ENCODE results near the gene TSKU. TPM values are rescaled to one million over a fixed set of nuclear protein-coding genes. Genes with fewer than 3 reads are reported as not detected.
A peak's percentile ranks its signal among the peaks of the same experiment; 100 is the strongest.

TSKU gene
- total and polyA plus RNA-seq, 2 experiments from 2014 or later, result 11.7 to 31.1 TPM

DNA sequence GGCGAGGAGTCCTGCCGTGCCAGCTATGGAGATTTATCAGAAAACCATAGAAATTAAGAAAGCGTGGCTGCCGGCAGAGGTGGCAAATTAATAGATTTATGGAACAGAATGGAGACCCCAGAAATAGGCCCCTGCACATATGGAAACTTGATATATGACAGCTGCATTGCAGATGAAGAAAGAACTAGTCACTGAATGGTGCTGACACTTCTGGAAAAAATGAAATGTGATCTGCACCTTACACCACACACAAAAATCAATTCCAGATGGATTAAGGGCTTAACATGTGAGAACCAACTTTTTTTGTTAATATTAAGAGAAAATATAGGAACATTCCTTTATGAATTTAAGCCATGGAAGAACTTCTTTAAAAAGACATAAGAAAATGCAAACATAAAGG is 40.3 kb upstream of the TSKU start (continued):
- TF ChIP-seq, protein P1, sequence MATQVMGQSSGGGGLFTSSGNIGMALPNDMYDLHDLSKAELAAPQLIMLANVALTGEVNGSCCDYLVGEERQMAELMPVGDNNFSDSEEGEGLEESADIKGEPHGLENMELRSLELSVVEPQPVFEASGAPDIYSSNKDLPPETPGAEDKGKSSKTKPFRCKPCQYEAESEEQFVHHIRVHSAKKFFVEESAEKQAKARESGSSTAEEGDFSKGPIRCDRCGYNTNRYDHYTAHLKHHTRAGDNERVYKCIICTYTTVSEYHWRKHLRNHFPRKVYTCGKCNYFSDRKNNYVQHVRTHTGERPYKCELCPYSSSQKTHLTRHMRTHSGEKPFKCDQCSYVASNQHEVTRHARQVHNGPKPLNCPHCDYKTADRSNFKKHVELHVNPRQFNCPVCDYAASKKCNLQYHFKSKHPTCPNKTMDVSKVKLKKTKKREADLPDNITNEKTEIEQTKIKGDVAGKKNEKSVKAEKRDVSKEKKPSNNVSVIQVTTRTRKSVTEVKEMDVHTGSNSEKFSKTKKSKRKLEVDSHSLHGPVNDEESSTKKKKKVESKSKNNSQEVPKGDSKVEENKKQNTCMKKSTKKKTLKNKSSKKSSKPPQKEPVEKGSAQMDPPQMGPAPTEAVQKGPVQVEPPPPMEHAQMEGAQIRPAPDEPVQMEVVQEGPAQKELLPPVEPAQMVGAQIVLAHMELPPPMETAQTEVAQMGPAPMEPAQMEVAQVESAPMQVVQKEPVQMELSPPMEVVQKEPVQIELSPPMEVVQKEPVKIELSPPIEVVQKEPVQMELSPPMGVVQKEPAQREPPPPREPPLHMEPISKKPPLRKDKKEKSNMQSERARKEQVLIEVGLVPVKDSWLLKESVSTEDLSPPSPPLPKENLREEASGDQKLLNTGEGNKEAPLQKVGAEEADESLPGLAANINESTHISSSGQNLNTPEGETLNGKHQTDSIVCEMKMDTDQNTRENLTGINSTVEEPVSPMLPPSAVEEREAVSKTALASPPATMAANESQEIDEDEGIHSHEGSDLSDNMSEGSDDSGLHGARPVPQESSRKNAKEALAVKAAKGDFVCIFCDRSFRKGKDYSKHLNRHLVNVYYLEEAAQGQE (IDR thresholded peaks at IDR 0.05; ENCODE audit: unreplicated experiment), result no peak

DNA sequence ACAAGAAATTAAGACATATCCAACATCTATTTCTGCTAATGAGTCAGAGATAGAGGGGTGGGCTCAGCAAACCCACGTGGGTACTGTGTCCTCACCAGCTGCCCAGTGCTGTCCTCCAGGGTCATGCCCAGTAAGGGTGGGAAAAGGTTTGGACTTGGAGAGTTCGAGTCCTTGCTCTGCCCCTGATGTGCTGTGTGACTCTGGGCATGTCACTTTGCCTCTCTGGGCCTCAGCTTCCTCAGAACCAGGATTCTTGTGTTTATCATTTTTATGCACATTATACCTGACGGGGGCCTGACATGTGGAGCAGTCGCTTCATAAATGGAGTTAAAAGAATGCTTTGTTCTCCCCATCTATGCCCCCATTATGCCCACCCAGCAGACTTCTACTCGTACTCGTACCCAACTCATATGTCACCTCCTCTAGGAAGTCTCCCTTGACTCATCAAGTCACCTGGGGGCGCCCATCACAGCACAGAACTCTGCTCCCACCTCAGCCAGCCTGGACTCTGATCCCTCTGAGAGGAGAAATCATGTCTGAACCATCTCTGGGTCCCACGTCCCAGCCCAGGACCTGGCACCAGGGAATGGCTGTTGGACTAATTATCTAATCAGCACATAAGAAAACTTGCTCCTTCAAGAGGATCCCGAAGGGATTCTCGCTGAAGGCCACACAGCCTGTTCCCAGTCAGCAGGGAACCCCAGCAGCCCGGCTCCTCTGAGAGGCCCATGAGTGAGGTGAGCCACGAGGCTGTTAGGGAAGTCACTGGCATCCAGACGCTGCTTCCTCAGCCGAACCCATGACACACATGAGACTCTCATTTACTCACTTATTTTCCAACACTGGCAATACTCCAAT is 38.7 kb upstream of the TSKU start:
- Histone ChIP-seq H3K9me2 (ENCODE audit: insufficient read depth) (no peaks in the 10 kb centered on the region), H3K4me3 (no peak overlapping the region), H3K36me3 (ENCODE audit: insufficient read depth) (no peaks in the 10 kb centered on the region), H3K4me2 (no peak overlapping the region), H3K27ac (ENCODE audit: low read depth) (no peak overlapping the region), H2AFZ (no peak overlapping the region), H4K20me1 (replicated peaks; ENCODE audit: insufficient read depth) (no peaks in the 10 kb centered on the region), H3K79me2 (replicated peaks; ENCODE audit: insufficient read depth) (no peaks in the 10 kb centered on the region), H3F3A (replicated peaks; ENCODE audit: low read depth) (no peaks in the 10 kb centered on the region), H3K4me1 (ENCODE audit: insufficient read depth) (no peaks in the 10 kb centered on the region; the same call in 1 of the 2 replicates), H3K27me3 (ENCODE audit: insufficient read depth) (no peaks in the 10 kb centered on the region)
- peaks cover 6% of the 10 kb centered on the region for H3K27me3 Mint-ChIP-seq (ENCODE audit: insufficient read depth, low read depth, poor library complexity)
- H3K4me3 Mint-ChIP-seq, result no peak overlapping the region
- H3K9me3 Mint-ChIP-seq, result no peaks in the 10 kb centered on the region
- ATAC-seq, result peak; percentile 41
- H3K36me3 Mint-ChIP-seq (ENCODE audit: low read depth), result no peaks in the 10 kb centered on the region
- DNase-seq (ENCODE audit: low spot score), result no peak
- TF ChIP-seq, protein P2, sequence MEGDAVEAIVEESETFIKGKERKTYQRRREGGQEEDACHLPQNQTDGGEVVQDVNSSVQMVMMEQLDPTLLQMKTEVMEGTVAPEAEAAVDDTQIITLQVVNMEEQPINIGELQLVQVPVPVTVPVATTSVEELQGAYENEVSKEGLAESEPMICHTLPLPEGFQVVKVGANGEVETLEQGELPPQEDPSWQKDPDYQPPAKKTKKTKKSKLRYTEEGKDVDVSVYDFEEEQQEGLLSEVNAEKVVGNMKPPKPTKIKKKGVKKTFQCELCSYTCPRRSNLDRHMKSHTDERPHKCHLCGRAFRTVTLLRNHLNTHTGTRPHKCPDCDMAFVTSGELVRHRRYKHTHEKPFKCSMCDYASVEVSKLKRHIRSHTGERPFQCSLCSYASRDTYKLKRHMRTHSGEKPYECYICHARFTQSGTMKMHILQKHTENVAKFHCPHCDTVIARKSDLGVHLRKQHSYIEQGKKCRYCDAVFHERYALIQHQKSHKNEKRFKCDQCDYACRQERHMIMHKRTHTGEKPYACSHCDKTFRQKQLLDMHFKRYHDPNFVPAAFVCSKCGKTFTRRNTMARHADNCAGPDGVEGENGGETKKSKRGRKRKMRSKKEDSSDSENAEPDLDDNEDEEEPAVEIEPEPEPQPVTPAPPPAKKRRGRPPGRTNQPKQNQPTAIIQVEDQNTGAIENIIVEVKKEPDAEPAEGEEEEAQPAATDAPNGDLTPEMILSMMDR (conservative IDR thresholded peaks at IDR 0.05; ENCODE audit: low read depth in 2 of 2), result peak in 1 of 2 experiments; percentile 46; a peak in 2 of 4 replicates
- TF ChIP-seq, protein P3, sequence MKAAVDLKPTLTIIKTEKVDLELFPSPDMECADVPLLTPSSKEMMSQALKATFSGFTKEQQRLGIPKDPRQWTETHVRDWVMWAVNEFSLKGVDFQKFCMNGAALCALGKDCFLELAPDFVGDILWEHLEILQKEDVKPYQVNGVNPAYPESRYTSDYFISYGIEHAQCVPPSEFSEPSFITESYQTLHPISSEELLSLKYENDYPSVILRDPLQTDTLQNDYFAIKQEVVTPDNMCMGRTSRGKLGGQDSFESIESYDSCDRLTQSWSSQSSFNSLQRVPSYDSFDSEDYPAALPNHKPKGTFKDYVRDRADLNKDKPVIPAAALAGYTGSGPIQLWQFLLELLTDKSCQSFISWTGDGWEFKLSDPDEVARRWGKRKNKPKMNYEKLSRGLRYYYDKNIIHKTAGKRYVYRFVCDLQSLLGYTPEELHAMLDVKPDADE (IDR thresholded peaks at IDR 0.05), result no peak
- no peak for TF ChIP-seq JUNB (IDR thresholded peaks at IDR 0.05; ENCODE audit: unreplicated experiment)
- peaks cover 16% of the 10 kb centered on the region for H3K4me1 Mint-ChIP-seq
- H3K27ac Mint-ChIP-seq, result no peak overlapping the region

DNA sequence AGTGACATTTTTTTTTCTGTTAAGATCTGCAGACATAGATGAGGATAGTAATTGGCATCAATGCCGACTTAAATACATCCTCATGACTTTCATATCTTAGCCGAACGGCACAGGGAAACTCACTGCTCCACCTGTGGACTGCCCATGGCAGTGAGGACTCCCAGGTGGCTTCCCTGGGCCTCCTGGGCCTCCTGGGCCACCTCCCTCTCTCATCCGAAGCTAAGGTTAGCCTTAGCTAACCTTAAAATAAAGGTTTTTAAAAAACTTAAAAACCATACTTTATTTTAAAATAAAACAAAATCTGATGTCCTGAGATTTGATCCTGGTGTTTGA is 38.1 kb upstream of the TSKU start:
- H3K4me3 Mint-ChIP-seq, result no peak overlapping the region
- Histone ChIP-seq H3F3A (replicated peaks; ENCODE audit: low read depth) (no peaks in the 10 kb centered on the region), H4K20me1 (replicated peaks; ENCODE audit: insufficient read depth) (no peaks in the 10 kb centered on the region), H3K4me3 (no peak overlapping the region), H3K79me2 (replicated peaks; ENCODE audit: insufficient read depth) (no peaks in the 10 kb centered on the region), H3K27ac (ENCODE audit: low read depth) (no peak overlapping the region), H3K27me3 (ENCODE audit: insufficient read depth) (no peaks in the 10 kb centered on the region), H3K4me2 (no peak overlapping the region), H3K9me2 (ENCODE audit: insufficient read depth) (no peaks in the 10 kb centered on the region), H2AFZ (no peak overlapping the region), H3K36me3 (ENCODE audit: insufficient read depth) (no peaks in the 10 kb centered on the region), H3K4me1 (ENCODE audit: insufficient read depth) (no peaks in the 10 kb centered on the region; the same call in 1 of the 2 replicates)
- peaks cover 17% of the 10 kb centered on the region for H3K4me1 Mint-ChIP-seq
- H3K27ac Mint-ChIP-seq, result no peak overlapping the region
- DNase-seq (ENCODE audit: low spot score) (no peak), ATAC-seq (no peak)
- H3K36me3 Mint-ChIP-seq (ENCODE audit: low read depth), result no peaks in the 10 kb centered on the region
- peaks cover 6% of the 10 kb centered on the region for H3K27me3 Mint-ChIP-seq (ENCODE audit: insufficient read depth, low read depth, poor library complexity)
- no peaks in the 10 kb centered on the region for H3K9me3 Mint-ChIP-seq
- TF ChIP-seq, protein P2 (conservative IDR thresholded peaks at IDR 0.05; ENCODE audit: low read depth in 2 of 2), result no peak

All from GM23338 (cell line).